NCI-H526 (cell line): ENCODE data around the gene URGCP.

Source experiments
- DNase-seq, 2 experiments: peaks; one replicate each; lab custom pipeline; 2025; lab: John Stamatoyannopoulos, UW

URGCP gene, protein sequence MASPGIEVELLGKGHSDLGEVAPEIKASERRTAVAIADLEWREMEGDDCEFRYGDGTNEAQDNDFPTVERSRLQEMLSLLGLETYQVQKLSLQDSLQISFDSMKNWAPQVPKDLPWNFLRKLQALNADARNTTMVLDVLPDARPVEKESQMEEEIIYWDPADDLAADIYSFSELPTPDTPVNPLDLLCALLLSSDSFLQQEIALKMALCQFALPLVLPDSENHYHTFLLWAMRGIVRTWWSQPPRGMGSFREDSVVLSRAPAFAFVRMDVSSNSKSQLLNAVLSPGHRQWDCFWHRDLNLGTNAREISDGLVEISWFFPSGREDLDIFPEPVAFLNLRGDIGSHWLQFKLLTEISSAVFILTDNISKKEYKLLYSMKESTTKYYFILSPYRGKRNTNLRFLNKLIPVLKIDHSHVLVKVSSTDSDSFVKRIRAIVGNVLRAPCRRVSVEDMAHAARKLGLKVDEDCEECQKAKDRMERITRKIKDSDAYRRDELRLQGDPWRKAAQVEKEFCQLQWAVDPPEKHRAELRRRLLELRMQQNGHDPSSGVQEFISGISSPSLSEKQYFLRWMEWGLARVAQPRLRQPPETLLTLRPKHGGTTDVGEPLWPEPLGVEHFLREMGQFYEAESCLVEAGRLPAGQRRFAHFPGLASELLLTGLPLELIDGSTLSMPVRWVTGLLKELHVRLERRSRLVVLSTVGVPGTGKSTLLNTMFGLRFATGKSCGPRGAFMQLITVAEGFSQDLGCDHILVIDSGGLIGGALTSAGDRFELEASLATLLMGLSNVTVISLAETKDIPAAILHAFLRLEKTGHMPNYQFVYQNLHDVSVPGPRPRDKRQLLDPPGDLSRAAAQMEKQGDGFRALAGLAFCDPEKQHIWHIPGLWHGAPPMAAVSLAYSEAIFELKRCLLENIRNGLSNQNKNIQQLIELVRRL

DNA sequence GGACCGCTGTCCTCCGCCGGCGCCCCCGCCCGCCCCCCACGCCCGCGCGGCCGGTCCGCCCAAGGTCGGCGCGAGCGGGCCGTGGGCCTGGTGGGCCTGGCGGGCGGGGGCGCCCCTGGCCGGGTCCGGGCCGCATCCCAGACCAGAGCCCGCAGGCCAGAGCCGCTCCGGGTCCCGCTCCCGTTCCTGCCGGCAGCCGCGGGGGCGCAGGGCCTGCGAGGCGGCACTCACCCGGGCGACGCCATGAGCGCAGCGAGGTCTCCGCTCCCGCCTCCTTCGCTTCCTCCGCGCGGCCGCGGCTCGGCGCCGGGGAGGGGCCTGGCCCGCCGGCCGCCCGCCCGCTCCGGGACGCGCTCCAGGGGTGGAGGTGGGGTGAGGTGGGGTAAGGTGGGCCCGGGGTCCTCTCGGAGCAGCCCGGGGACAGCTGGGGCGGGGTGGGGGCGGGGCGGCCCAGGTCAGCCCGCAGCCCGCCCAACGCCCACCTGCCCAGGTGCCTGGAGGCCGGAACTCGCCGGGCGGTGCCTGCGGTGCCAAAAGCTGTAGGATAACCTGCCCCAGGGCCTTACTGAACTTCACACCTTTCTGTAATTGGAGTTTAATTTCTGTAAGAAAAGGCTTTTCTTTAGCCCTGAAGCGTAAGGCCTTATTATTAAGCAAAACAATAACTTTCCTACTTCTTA, at the start of gene URGCP:
Gene URGCP, minus strand, starts transcription at position 266 of the 680 bp plus-strand sequence. Its CDS starts 21 bp downstream, at position 245.
- peak; percentile 12 to 81 for DNase-seq

DNA sequence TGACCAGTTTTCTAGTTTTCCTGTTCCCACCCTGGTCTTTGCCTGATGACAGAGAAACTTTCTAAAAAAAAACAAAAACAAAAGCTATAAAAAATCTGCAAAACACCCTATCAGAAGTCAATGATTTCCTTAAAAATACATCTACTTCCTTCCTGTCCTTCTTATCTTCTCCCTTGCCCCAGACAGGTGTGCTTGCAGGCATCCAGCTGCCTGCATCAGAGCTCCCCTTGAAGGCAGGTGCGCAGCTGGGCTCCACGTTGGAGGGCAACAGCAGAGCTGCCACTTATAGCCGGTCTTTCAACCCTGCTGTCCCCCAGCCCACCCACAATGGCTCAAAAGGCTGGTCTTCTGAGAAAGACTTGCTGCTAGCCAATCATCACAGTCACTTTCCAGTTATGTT, 49.6 kb upstream of the URGCP start:
- DNase-seq, result no peak

DNA sequence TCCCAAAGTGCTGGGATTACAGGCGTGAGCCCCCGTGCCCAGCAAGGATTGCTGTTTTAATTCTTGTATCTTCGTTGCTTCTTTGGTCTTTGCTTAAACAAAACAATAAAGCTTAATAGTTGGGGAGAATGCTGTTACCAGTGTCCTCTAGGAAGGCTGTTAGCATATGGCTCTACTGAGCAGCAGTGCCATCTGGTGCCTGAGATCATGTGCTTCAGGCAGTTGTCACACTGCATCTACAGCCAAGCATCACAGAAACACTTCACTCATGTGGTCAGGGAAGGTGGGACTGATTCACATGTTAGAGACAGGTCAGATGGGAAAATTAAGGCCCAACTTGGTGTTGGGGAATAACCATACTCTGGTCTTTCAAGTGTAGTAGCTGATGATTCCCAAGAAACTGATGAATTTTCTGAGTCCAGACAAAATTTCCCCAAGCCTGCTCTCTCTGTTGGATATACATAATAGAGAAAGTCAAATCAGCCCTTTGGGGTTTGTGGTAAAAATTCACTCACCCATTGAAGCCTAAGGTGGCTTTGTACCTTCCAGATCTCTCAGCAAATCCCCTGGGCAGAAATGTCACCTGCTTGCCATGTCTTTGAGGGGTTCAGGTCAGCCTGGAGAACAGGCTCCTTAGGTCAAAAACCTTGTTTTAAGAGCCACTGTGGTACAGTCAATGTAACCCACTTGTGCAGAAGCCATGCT, 48.3 kb upstream of the URGCP start:
- DNase-seq, result peak; percentile 52 to 67

DNA sequence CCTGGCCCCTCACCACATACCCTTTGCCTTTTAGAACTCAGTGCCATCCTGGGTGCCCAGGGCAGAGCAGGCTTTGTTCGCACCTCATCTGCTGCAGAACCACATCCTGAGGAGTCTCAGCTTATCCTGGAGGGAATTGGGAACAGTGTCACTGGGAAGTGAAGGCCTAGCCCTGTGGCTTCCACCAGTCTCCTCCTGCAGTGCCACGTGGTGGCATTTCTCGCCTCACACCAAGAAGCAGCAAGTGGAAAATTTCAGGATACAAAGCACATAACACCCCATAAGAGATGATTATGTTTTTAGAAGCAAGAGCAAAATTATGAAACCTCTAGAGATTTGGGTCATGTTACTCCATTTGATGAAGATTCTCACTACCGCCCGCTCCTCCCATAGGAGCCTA, 46.7 kb upstream of the URGCP start:
- DNase-seq, result no peak

DNA sequence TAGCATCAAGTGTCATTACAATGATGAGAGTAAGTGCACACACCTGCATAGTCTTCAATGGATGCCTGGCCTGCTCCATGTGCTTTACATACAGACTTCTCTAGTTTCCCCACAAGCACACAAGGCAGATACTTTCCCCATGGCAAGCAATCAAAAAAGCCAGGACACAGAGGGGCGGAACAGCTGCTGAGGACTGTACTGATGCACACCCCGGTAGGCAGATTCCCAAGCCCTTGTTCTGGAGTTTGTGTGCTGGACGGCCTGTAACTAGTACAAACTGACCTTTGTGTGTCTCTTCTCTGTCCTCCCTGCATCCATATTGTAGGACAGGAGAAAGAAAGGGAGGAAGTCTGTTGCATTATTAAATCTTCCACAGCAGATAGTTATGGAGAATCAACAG, 45.6 kb upstream of the URGCP start:
- DNase-seq, result no peak

DNA sequence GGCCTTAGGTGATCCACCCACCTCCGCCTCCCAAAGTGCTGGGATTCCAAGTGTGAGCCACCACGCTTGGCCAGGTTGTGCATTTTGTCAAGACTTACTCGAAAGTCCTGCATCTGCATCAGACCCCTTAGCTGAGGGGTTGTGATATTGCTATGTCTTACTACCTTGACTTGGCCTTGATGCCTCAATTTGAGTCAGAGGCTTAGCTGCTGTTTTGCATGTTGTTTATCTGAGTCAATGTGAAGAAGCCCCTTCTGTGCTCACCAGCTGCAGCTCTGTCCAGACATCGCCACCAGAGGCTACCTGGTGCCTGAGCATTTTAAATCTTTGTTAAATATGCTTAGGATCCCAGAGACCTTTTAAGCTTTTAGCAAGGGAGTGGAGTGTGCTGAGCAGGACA, 37.9 kb upstream of the URGCP start:
- peak in 1 of 2 experiments; percentile 31 for DNase-seq

DNA sequence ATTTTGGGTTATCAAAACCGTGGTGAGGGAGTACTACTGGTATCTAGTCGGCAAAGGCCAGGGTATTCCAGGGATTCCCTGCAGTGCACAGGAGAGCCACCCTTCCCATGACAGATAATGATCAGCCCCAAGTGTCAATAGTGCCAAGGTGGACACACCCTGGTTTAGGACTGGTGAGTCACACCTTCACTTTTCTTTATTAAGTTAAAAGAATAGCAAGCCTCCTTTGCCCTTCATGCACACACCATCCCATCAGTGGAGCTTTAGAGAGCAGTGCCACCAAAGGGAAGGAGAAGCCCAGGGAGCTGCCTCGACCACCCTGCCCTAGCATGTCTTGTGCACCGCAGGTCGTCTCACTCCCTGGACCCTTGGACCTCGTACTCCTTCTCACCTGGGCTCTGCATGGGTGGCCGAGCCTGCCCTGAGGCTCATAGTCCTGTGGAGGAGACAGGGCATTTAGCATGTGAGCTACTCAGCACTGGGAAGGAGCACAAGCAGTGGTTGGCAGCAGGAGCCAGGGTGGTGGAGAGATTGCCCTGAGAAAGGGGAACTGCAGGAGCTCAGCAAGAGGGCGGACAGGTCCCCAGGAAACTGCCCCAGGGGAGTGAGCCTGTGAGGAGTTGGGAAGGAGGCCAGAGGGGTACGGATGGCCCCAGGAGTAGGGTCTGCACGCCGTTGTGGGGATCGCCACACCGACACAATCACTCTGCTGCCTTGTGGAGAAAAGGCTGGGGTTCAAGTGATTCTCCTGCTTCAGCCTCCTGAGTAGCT, 37.2 kb upstream of the URGCP start:
- no peak for DNase-seq

DNA sequence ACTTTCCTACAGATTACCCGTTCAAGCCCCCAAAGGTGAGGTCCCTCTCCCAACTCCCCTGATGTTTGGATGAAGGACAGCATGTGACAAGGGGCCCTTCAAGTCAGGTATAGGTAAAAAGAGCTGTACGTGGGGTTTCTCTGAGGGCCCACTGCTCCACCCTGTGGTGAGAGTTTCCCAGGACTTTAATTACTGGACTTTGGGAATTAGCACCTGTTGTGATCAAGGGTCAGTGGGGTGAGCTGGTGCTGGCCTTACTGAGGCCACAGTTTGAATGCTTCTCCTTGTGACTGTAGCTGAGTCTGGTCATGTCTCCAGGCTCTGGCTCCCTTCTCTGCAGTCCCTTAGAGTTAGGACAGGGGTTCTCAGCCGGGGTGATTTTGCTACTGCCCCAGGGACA, 36.6 kb upstream of the URGCP start:
- DNase-seq, result peak in 1 of 2 experiments; percentile 12

DNA sequence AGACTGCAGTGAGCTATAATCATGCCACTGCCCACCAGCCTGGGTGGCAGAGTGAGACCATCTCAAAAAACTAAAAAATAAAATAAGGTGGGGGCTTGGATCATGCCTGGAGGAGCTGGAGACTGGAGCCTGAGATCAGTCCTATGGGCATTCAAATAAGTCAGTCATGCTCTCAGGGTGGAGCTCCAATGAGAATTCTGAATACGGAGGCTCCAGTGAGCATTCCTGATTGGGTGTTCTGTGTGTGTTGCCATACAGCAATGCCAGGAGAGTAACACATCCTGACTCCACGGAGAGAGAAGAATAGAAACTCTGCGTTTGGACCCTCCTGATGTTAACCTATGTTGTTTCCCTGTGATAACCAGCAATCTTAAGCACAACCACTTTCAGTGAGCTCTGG, 35.9 kb upstream of the URGCP start:
- peak in 1 of 2 experiments; percentile 17 for DNase-seq

DNA sequence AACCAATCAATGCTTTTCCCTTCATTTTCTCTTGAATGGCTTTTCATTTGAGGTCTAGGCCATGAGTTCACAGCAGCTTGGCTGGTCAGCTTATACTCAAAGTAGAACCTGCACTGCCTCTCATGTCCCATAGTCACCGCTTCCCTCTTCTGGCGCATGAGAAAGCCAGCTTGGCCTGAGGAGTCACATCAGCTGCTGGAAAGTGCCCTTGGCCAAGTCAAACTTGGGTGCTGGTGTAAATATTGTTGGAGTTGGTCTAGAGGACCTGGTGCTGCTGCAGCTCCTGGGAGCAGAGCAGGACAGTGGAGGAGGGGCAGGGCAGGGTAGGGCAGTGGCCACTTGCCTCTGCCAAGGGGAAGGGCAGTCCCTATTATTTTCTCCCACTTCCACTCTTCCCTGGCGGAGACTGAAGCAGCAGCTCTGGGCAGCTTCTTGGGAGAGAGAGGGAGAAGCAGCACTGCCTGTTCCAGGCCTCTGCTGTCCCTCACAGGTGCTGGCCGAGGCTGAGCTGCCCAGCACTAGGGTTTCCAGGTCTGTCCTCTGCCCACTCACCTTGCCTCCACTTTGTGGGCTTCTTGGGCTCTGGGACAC, 32.6 kb upstream of the URGCP start:
- DNase-seq, result no peak

DNA sequence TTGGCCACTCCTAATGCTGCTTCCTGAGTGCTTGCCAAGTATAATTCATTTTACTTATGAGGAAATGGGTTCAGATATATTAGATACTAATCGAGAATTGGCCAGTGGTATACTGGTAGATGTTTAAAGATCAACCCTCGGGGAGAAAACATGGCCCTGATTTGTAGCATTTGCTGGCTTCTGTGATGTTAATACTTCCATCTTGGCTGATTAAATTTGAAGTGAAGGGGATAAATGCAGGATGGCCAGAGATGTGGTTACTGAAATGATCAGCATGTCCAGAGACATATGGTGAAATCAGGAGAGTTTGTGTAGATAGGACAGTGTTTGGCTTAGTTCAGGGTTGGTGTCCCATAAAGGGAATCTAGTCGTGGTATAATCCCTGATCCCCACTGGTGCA, 31.0 kb upstream of the URGCP start:
- no peak for DNase-seq

DNA sequence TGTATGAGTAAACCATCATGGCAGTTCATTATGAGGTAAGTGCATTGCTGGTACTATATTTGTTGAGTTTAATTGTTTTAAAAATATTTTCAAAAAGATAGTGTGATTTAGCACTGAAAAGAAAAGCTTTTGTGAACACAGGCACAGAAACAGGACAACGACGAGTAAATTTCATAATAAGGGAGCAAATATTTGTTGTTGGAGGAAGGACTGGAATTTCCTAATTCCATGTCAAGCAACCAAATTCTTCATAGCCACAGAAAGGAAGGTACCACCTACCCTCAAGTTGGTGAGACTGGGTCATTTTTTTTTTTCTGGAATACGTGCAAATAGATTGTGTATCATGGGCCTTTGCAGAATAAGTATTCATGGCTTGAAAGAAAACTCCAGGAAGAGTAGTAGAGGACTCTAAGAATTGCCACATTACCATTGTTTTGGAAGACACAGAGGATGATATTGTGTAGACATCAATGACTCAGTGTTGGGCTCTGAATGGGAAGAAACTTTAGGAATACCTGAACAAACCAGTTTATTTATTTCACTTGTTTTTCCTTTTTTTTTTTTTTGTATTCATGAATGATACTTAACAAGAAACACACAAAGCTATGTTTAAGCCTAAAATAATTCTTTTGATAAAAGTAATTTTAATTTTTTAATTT, 27.6 kb upstream of the URGCP start:
- DNase-seq, result no peak

DNA sequence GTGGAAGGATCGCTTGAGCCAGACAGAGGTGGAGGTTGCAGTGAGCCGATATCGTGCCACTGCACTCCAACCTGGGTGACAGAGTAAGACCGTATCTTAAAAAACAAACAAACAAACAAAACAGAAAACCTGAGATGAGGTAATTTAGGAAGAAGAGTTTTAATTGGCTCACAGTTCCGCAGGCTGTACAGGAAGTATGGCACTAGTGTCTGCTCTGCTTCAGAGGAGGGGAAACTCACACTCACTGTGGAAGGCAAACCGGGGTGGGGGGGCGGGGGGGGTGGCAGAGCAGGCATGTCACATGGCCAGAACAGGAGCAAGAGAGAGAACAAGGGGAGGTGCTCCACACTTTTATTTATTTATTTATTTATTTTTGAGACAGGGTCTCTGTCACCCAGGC, 24.9 kb upstream of the URGCP start:
- no peak for DNase-seq

DNA sequence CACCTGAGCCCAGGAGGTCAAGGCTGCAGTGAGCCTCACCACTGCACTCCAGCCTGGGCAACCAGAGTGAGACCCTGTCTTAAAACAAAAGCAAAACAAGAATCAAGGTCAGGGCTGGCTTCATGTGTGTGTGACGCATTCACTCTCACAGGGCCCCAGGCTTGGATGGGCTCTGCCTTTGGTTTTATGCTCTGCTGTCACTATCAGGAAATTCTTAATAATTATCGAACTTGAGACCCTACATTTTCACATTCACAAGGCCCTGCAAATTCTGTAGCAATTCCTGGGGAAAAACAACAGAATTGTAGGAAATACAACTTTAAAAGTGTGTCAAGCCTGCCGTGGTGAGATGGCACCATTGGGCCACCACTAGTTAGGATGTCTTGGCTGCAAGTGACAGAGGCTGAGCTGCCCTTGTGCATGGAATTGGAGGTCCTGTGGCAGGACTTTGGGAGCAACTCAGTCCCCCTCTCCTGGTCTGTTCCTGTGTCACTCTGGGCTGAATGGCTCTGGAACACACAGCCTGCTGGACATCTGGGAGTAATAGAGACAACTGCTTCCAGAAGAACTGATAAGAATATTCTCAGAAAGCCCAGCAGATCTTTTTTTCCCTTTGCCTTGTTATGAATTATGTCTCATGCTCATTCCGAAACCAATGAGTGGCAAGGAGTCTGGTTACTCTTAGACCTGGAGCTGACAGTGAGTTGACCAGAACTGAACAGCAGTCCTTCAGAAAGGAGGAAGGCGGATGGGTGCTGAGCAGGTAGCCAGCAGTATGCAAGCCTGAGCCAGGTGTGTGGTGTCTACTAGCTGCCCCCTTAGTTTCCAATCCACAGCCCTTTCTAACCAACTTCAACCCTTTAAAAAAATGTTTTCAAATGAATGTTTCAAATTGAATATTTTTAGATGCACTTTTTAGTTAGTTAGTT, 23.4 kb upstream of the URGCP start:
- DNase-seq, result no peak

DNA sequence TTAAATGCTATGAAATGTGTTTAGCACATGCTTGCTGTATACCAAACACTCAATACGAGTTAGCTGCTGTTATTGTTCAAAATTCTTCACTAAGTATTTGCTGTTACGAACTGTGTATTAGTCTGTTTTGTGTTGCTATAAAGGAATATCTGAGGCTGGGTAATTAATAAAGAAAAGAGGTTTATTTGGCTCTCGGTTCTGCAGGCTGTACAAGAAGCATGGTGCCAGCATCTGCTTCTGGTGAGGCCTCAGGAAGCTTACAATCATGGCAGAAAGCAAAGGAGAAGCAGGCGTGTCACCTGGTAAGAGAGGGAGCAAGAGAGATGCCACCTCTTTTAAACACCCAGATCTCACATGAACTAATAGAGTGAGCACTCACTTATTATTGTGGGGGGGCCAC, 21.4 kb upstream of the URGCP start:
- no peak for DNase-seq

DNA sequence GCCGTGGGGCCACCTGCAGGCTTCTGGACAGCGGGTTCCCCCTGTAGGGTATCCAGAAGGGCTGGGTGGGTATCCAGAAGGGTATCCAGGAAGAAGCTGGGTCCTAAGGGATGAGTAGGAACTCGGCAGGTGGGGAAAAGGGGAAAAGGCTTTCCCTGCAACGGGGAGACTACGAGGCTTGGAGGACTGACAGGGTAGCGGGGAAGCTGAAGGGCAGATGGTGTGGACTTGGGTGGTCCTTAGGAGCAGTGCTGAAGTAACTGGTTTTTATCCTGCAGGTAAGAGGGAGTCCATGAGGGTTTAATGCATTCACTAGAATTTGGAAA, 20.4 kb upstream of the URGCP start:
- DNase-seq, result no peak

DNA sequence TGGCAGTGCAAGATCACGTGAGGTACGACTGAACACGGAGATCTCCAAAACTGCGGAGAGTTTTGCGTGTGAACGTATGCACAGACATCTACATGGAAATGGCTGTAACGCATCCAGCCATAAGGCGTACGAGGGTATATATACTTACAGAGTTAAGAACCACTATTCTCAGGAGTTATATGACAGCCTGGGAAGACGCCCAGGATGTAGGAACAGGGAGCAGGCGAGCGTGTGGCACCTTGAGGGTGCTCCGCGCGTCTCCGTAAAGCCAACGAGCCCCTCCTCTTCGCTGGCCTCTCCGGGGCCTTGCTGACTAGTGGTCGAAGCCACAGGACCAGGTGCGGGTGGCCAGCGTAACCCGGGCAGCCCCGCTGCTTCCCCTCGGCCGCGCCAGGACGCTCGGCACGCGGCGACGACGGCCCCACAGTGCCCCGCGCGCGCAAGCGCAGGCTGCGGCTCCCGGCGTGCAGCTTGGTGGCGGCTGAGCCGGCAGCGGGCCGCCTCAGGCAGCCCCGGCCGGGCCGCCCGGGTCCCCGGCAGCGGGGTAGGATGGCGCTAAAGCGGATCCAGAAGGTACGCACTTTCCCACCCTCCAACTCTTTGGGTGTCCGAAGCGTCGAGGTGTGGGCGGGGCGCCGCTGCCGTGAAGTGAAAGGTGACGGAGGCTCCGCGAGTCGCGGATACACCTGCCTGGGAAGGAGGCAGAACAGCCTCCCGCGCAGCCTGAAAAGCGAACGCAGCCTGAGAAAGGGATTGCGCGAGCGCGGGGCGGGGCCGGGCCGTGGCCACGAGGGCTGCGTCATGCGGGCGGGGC, 19.8 kb upstream of the URGCP start, which contains the start of gene UBE2D4:
Gene UBE2D4, plus strand, starts transcription at position 453 of the 814 bp plus-strand sequence. Its CDS starts 97 bp downstream, at position 550.
- peak; percentile 76 to 94 for DNase-seq

DNA sequence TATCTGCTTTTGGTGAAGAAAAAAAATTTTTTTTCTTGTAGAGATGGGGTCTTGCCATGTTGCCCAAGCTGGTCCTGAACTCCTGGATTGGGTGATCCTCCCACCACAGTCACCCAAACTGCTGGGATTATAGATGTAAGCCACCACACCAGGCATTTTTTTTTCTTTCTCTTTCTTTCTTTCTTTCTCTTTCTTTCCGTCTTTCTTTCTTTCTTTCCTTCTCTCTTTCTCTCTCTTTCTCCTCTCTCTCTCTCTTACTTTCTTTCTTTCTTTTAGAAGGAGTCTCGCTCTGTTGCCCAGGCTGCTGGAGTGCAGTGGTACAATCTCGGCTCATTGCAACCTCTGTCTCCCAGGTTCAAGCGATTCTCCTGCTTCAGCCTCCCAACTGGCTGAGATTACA, 16.3 kb upstream of the URGCP start:
- no peak for DNase-seq
